Activated CD8-positive, alpha-beta memory T cell treated with anti-CD3 and anti-CD28 coated beads, Interleukin-2, amount 50 U/mL, for 48 hours (primary cell): ENCODE measurements around the gene ARFGEF3.
"Not testable (repeated sequence)": the region's sequence is repeated elsewhere in the genome, so short reads cannot be mapped to it uniquely, and the experiment has no call there.

Experiments used
- DNase-seq: peaks from one replicate; pipeline ENCODE4 v3.0.0-alpha.2; 2020

ARFGEF3 gene

GRCh38 chr6:138161338-138162110, at the start of gene ARFGEF3:
ARFGEF3 (plus strand) TSS chr6:138161939; CDS start chr6:138162087, 148 bp downstream.
- DNase-seq, result peak; percentile 83

- no peak for DNase-seq
Observed at GRCh38 chr6:138113588-138114210, 48.0 kb upstream of the ARFGEF3 start.

- no peak for DNase-seq
Observed at GRCh38 chr6:138115201-138115600, 46.5 kb upstream of the ARFGEF3 start.

GRCh38 chr6:138115877-138116660, 45.7 kb upstream of the ARFGEF3 start:
- no peak for DNase-seq

GRCh38 chr6:138116661-138116999, 45.1 kb upstream of the ARFGEF3 start:
- no peak for DNase-seq

- DNase-seq, result no peak
Observed at GRCh38 chr6:138117376-138117914, 44.3 kb upstream of the ARFGEF3 start.

- DNase-seq, result not testable (repeated sequence)
Observed at GRCh38 chr6:138119229-138119628, 42.5 kb upstream of the ARFGEF3 start.

GRCh38 chr6:138119976-138120375, 41.8 kb upstream of the ARFGEF3 start:
- DNase-seq, result no peak

GRCh38 chr6:138124096-138124495, 37.6 kb upstream of the ARFGEF3 start:
- DNase-seq, result no peak

- no peak for DNase-seq
Observed at GRCh38 chr6:138128096-138128495, 33.6 kb upstream of the ARFGEF3 start.

GRCh38 chr6:138129190-138129589, 32.5 kb upstream of the ARFGEF3 start:
- DNase-seq, result no peak

GRCh38 chr6:138142806-138143205, 18.9 kb upstream of the ARFGEF3 start:
- no peak for DNase-seq

GRCh38 chr6:138145402-138145801, 16.3 kb upstream of the ARFGEF3 start:
- no peak for DNase-seq

- DNase-seq, result no peak
Observed at GRCh38 chr6:138146544-138146943, 15.2 kb upstream of the ARFGEF3 start.

- DNase-seq, result no peak
Observed at GRCh38 chr6:138155443-138155842, 6.3 kb upstream of the ARFGEF3 start.

- no peak for DNase-seq
Observed at GRCh38 chr6:138157986-138158638, 3.6 kb upstream of the ARFGEF3 start.

- DNase-seq, result no peak
Observed at GRCh38 chr6:138159246-138159645, 2.5 kb upstream of the ARFGEF3 start.

GRCh38 chr6:138160329-138161087, 1.2 kb upstream of the ARFGEF3 start:
- no peak for DNase-seq

GRCh38 chr6:138161088-138161337, 726 bp upstream of the ARFGEF3 start:
- DNase-seq, result peak; percentile 56

- DNase-seq, result peak; percentile 55
Observed at GRCh38 chr6:138162111-138162954, 594 bp downstream of the ARFGEF3 start.

GRCh38 chr6:138162955-138163575, 1.3 kb downstream of the ARFGEF3 start:
- DNase-seq, result no peak
